Measurements from ENCODE around the gene TNFRSF19. TPM values are rescaled to one million over a fixed set of nuclear protein-coding genes. Genes with fewer than 3 reads are reported as not detected.
A peak's percentile ranks its signal among the peaks of the same experiment; 100 is the strongest.

Gene TNFRSF19
- total and polyA plus RNA-seq, 2 of the 13 experiments (the other 11 are each of a cell fraction or from before 2014, with no cell fraction given) = 75.3 to 77.7 TPM

GRCh38 chr13:23579072-23579895, 9.1 kb downstream of the TNFRSF19 start (continued):
- no peak for TF ChIP-seq AKNA (CRISPR knock-in tag; IDR thresholded peaks at IDR 0.05; ENCODE audit: borderline replicate concordance)
- no peak for TF ChIP-seq ZNF644 (CRISPR knock-in tag; IDR thresholded peaks at IDR 0.05; ENCODE audit: low read depth)
- no peak for TF ChIP-seq RBAK (CRISPR knock-in tag; IDR thresholded peaks at IDR 0.05)
- TF ChIP-seq ZNF850 (CRISPR knock-in tag; conservative IDR thresholded peaks at IDR 0.05) = no peak
- 0 out of 2 replicates have a peak, but pooled peaks have one; percentile 64 for TF ChIP-seq ZBTB3 (CRISPR knock-in tag; IDR thresholded peaks at IDR 0.05; ENCODE audit: borderline replicate concordance, low read depth)
- no peak for TF ChIP-seq ZNF296 (CRISPR knock-in tag; conservative IDR thresholded peaks at IDR 0.05)
- no peak for TF ChIP-seq HHEX (CRISPR knock-in tag; IDR thresholded peaks at IDR 0.05)
- peak; percentile 94 for TF ChIP-seq HNRNPLL (IDR thresholded peaks at IDR 0.05; ENCODE audit: low read depth, low read length, poor library complexity, severe bottlenecking)
- no peak for TF ChIP-seq ZNF615 (CRISPR knock-in tag; IDR thresholded peaks at IDR 0.05; ENCODE audit: borderline replicate concordance)
- no peak for TF ChIP-seq E2F2 (CRISPR knock-in tag; IDR thresholded peaks at IDR 0.05; ENCODE audit: borderline replicate concordance)
- no peak for TF ChIP-seq THAP11 (CRISPR knock-in tag; IDR thresholded peaks at IDR 0.05)
- no peak for TF ChIP-seq ATAD3A (CRISPR knock-in tag; IDR thresholded peaks at IDR 0.05)
- no peak for TF ChIP-seq SP1 (IDR thresholded peaks at IDR 0.05)
- peak; percentile 39; the same call in 1 of the 2 replicates for TF ChIP-seq SP1 (CRISPR knock-in tag; IDR thresholded peaks at IDR 0.05)
- peak; percentile 88 for TF ChIP-seq MXD1 (CRISPR knock-in tag; IDR thresholded peaks at IDR 0.05)
- TF ChIP-seq SIX4 (CRISPR knock-in tag; IDR thresholded peaks at IDR 0.05) = no peak
- no peak for TF ChIP-seq SOX6 (IDR thresholded peaks at IDR 0.05)
- peak; percentile 45 for TF ChIP-seq SOX6 (CRISPR knock-in tag; IDR thresholded peaks at IDR 0.05)
- TF ChIP-seq FOSL1 (CRISPR knock-in tag; IDR thresholded peaks at IDR 0.05; ENCODE audit: borderline replicate concordance) = 0 out of 2 replicates have a peak, but pooled peaks have one; percentile 7
- TF ChIP-seq FOXA1 (IDR thresholded peaks at IDR 0.05) = no peak
- TF ChIP-seq FOXA1 (CRISPR knock-in tag; IDR thresholded peaks at IDR 0.05) = no peak
- no peak for TF ChIP-seq ZNF12 (CRISPR knock-in tag; IDR thresholded peaks at IDR 0.05)
- TF ChIP-seq MAFG (CRISPR knock-in tag; IDR thresholded peaks at IDR 0.05) = no peak
- no peak for TF ChIP-seq ZBTB42 (CRISPR knock-in tag; IDR thresholded peaks at IDR 0.05)
- TF ChIP-seq GPN1 (CRISPR knock-in tag; IDR thresholded peaks at IDR 0.05; ENCODE audit: borderline replicate concordance) = no peak
- no peak for TF ChIP-seq IKZF1 (IDR thresholded peaks at IDR 0.05)
- no peak for TF ChIP-seq ZNF557 (CRISPR knock-in tag; IDR thresholded peaks at IDR 0.05)
- TF ChIP-seq ZNF713 (CRISPR knock-in tag; IDR thresholded peaks at IDR 0.05) = no peak
